PFSK-1 (cell line): Measurements from ENCODE around the gene MAP3K9.

ENCODE experiments used
- FOXP2 ChIP-seq: optimal IDR thresholded peaks from 2 replicates; pipeline ENCODE3; 2011; ENCODE audit warnings: borderline replicate concordance, control low read depth, inconsistent platforms; ENCODE audit not compliant: insufficient read depth; ENCODE audit errors: extremely low read length, extremely low read depth
- POLR2AphosphoS5 ChIP-seq: IDR thresholded peaks from 2 replicates; pipeline ENCODE4 v1.6.1; 2012; ENCODE audit warnings: low read depth, mild to moderate bottlenecking, control low read depth, low read length, moderate library complexity
- REST ChIP-seq, 2 experiments: IDR thresholded peaks; 2 replicates each; pipeline versions ENCODE4 v1.6.1 to v1.8.0; 2011 to 2012; ENCODE audit warnings: low read depth in 2 of 2, low read length in 2 of 2, control low read depth in 1 of 2, inconsistent platforms in 1 of 2, mild to moderate bottlenecking in 1 of 2, moderate library complexity in 1 of 2; ENCODE audit not compliant: insufficient read depth in 1 of 2
- SIN3A ChIP-seq: IDR thresholded peaks from 2 replicates; pipeline ENCODE4 v1.6.1; 2012; ENCODE audit warnings: mild to moderate bottlenecking, low read length, moderate library complexity, borderline replicate concordance; ENCODE audit not compliant: insufficient read depth
- TAF1 ChIP-seq: IDR thresholded peaks from 2 replicates; pipeline ENCODE4 v1.6.1; 2012; ENCODE audit warnings: low read length, control low read depth, borderline replicate concordance; ENCODE audit not compliant: insufficient read depth

The MAP3K9 gene

GRCh38 chr14:70726651-70727375, 82.5 kb downstream of the MAP3K9 start:
- TF ChIP-seq REST (IDR thresholded peaks at IDR 0.05; ENCODE audit: insufficient read depth in 1 of 2, low read depth in 2 of 2, low read length in 2 of 2): no peak
- TF ChIP-seq FOXP2: no peak
- TF ChIP-seq SIN3A: no peak
- TF ChIP-seq TAF1: no peak
- no peak for TF ChIP-seq POLR2AphosphoS5

GRCh38 chr14:70724944-70725343, 84.4 kb downstream of the MAP3K9 start:
- TF ChIP-seq POLR2AphosphoS5 (no peak), REST (IDR thresholded peaks at IDR 0.05; ENCODE audit: insufficient read depth in 1 of 2, low read depth in 2 of 2, low read length in 2 of 2) (no peak), SIN3A (no peak), FOXP2 (no peak), TAF1 (no peak)

GRCh38 chr14:70724110-70724509, 85.2 kb downstream of the MAP3K9 start:
- TF ChIP-seq FOXP2 (no peak), POLR2AphosphoS5 (no peak), TAF1 (no peak), SIN3A (no peak), REST (IDR thresholded peaks at IDR 0.05; ENCODE audit: insufficient read depth in 1 of 2, low read depth in 2 of 2, low read length in 2 of 2) (no peak)

- TF ChIP-seq POLR2AphosphoS5 (no peak), FOXP2 (no peak), TAF1 (no peak), SIN3A (no peak), REST (IDR thresholded peaks at IDR 0.05; ENCODE audit: insufficient read depth in 1 of 2, low read depth in 2 of 2, low read length in 2 of 2) (no peak)
These were observed 86.0 kb downstream of the MAP3K9 start for GRCh38 chr14:70723276-70723675.

GRCh38 chr14:70722418-70722817, 86.9 kb downstream of the MAP3K9 start:
- TF ChIP-seq TAF1 (no peak), SIN3A (no peak), FOXP2 (no peak), POLR2AphosphoS5 (no peak), REST (IDR thresholded peaks at IDR 0.05; ENCODE audit: insufficient read depth in 1 of 2, low read depth in 2 of 2, low read length in 2 of 2) (no peak)
